Activated effector memory CD4-positive, alpha-beta T cell treated with Interleukin-2 at 50 U/mL for 16 hours (primary cell): ENCODE measurements around the gene CTSA.
"Not testable (repeated sequence)": the region's sequence is repeated elsewhere in the genome, so short reads cannot be mapped to it uniquely, and the experiment has no call there.

ENCODE experiments used
- DNase-seq: peaks from one replicate; pipeline ENCODE4 v3.0.0-alpha.2; 2020

CTSA gene

DNA sequence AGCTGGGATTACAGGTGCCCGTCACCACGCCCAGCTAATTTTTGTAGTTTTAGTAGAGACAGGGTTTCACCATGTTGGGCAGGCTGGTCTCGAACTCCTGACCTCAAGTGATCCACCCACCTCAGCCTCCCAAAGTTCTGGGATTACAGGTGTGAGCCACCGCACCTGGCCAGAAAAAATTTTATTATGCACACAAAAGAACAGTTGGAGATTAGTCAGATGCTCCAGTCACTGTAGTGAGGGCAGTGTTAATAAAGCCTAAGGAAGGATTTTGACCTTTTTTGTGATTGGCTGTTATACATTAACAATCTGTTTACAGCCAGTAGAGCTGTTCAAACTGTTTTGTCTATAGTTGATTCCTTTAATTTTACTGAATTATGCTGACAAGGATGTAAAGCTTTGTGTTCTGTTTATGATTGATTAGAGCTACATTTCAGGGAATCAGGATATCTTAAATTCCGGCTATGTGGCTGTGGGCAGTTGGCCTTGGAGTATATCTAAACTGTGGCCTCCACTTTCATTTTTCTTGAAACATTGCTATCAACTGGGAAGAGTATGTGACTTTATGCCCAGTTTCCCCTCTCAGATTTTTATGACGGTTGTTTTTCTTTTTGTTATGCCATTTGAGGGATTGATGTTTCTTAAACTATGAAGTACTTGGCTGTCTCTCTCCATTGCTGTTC lies 23.9 kb upstream of the CTSA start:
- DNase-seq: no peak

GRCh38 chr20:45867819-45868176 lies 23.3 kb upstream of the CTSA start:
- DNase-seq: no peak

GRCh38 chr20:45872626-45873025 lies 18.5 kb upstream of the CTSA start:
- DNase-seq: no peak

- no peak for DNase-seq
These were observed 17.6 kb upstream of the CTSA start for GRCh38 chr20:45873409-45874103.

- not testable (repeated sequence) for DNase-seq
These were observed 17.0 kb upstream of the CTSA start for GRCh38 chr20:45874104-45874481.

GRCh38 chr20:45874576-45874975 lies 16.6 kb upstream of the CTSA start:
- no peak for DNase-seq

DNA sequence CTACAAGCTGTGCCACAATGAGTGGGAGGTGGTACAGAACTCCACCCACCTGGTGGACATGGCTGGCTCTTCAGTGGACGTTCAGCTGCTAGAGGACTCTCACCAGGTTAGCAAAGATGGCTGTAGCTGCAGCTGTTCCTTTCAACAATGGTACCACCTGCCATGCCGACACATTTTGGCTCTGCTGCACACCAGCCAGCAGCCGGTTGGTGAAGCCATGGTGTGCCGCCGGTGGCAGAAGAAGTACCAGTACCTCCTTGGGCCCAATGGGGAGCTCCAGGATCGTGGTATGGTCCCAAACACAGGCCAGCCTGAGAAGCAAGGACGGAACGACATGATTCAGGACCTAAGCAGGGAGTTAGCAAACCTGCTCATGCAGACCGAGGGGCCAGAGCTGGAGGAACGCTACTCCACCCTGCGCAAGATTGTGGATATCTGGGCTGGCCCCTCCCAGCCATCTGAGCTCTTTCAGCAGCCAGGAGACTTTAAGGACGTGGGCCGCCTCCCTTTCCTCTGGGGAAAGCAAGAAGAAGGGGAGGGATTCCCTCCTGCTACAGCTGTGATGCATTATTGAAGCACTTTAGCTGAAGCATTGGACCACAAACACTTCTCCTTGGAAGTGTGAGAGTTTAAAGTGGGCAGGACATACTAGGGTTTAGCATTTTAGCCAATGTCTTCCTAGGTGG lies 12.9 kb upstream of the CTSA start:
- DNase-seq: no peak

DNA sequence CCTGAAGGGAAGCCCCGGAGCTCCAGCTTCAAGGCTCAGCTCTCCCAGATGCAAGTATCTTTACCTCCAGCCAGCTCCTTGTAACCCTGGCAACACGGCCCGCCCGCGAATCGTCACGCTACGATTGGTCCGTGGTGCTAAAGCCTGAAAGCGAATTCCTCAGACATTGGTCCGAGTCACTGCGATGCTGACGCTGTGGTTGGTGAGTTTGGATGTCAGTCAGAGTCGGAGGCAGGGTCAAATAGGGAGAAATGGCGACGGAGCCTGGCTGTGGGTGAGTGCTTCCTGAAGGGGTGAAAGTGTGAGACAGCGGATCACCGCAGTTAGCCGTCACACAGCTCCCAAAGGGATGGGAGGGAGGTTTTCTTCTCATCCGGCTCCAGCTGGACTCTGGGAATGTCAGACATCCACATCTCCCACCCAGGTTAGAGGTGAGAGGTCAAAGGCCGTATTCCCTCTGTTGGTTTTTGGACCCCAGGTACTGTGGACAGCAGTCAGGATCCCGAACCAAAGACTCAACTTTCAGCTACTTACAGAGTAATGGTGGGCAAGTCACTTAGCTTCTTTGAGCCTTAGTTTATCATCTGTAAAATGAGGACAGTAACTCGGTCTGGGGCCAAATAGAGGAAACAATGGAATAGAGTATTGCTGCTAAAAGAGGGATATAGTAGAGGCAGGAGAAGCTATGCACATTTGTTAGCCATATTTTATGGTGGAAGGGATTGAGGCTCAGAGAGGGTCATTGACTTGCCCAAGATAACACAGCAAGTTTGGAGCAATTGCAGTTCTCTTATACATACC lies 9.9 kb upstream of the CTSA start, which contains the start of gene ZSWIM1:
ZSWIM1 (plus strand) TSS at position 240 of the 801 bp plus-strand sequence. CDS start 1,366 bp downstream, outside the sequence.
- DNase-seq: peak; percentile 97

DNA sequence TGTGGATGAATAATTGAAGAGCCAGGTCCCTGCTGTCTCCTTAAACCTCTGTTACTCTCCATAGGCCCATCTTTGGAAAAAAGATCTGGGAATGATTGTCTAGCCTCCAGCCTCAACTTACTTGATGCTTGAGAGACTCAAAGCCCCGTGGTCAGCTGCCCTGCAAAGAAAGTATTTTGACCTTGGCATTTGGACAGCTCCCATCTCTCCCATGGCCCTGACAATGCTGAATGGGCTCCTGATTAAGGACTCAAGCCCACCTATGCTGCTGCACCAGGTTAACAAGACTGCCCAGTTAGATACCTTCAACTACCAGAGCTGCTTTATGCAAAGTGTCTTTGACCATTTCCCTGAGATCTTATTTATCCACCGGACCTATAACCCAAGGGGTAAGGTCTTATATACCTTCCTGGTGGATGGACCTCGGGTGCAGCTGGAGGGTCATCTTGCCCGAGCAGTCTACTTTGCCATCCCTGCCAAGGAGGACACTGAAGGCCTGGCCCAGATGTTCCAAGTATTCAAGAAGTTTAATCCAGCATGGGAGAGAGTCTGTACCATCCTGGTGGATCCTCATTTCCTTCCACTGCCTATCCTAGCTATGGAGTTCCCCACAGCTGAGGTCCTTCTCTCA lies 8.6 kb upstream of the CTSA start:
- DNase-seq: no peak

DNA sequence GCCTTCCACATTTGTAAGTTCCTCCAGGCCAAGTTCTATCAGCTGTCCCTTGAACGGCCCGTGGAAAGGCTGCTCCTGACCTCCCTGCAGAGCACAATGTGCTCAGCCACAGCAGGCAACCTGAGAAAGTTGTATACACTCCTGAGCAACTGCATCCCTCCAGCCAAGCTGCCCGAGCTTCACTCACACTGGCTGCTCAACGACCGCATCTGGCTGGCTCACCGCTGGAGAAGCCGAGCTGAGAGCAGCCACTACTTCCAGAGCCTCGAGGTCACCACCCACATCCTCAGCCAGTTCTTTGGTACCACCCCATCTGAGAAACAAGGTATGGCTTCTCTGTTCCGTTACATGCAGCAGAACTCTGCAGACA lies 8.1 kb upstream of the CTSA start:
- no peak for DNase-seq

GRCh38 chr20:45886590-45887345 lies 4.4 kb upstream of the CTSA start:
- no peak for DNase-seq

DNA sequence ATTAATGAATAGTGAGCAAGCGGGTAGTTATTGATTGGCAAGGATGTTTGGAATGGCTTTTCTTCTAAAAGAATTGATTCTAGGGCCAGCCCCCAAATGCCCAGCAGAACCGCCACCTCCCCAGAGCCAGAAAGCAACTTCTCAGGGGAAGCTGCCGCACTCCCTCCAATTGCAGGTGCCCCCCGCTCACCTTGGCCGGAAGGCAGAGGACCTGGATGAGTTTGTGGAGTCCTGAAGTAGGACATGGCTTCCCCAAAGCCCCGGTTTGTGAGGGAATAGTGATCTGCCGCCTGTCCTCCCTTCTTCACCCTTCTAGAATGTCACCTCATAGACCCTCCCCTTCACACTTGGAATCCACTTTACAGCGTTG lies 3.8 kb upstream of the CTSA start, which contains the start of gene SPATA25:
SPATA25 (minus strand) TSS at position 277 of the 370 bp plus-strand sequence; CDS start at position 245, 32 bp downstream.
- DNase-seq: no peak

DNA sequence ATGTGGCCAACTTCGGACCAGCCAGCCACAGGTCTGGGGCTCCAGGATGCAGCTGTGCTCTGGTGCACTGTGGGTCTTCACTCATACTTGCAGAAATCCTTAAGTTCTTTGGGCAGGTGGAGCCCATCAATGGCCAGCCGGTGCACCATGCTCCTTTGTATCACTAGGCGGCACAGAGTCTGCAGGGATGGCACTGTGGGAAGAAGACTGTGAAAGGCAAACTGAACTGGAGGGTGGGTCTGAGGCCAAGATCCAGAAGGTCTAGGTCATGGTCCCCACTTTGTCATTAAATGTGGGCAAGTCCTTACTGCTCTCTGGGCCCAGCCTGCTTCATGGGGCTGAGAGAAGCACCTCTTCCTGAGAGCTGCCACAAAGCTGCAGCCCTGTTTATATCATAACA lies 2.5 kb upstream of the CTSA start:
- DNase-seq: no peak

GRCh38 chr20:45890077-45890984 lies 804 bp upstream of the CTSA start:
- DNase-seq: no peak

DNA sequence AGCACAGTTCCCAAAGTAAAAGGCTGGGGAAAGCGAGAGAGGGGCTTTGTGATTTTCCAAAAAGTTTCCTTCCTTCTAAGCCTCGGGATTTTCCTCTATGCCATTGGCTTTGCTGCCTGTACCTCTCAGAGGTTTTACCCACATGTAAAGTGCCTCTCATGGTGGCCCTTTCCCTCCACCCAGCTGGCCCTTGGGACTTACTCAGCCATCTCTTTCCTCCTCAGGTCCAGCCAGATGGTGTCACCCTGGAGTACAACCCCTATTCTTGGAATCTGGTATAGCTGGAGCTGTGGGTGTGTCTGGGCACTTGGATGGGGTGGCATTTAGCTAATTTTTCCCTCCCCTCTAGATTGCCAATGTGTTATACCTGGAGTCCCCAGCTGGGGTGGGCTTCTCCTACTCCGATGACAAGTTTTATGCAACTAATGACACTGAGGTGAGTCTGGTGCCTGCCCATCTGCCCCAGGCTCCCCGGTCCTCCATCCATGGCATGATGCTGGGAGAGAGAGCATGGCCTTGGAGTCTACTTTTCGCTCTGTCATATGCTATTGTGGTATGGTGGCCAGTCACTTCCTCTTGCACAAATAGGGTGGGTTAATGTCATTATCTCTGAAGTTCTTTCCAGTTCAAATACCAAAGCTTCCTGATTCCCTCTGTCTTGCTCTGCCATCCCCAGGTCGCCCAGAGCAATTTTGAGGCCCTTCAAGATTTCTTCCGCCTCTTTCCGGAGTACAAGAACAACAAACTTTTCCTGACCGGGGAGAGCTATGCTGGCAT lies 1.1 kb downstream of the CTSA start:
- DNase-seq: no peak

GRCh38 chr20:45892828-45893500 lies 1.8 kb downstream of the CTSA start:
- DNase-seq: no peak

GRCh38 chr20:45893831-45894230 lies 2.7 kb downstream of the CTSA start:
- no peak for DNase-seq

DNA sequence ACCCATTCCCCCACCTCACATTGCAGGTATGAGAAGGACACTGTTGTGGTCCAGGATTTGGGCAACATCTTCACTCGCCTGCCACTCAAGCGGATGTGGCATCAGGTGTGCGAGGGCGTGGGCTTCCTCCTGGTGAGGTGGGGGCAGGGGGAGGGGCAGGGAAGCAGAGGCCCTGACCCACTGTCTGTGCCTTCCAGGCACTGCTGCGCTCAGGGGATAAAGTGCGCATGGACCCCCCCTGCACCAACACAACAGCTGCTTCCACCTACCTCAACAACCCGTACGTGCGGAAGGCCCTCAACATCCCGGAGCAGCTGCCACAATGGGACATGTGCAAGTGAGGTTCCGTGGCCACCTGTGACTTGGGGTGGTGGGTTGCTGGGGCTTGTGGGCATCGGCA lies 3.7 kb downstream of the CTSA start:
- DNase-seq: no peak

GRCh38 chr20:45896641-45897161 lies 5.6 kb downstream of the CTSA start:
- no peak for DNase-seq
